SU-DHL-6 (cell line): Measurements from ENCODE around the gene OTUD7B.
A peak's percentile ranks its signal among the peaks of the same experiment; 100 is the strongest.

Experiments
- H2AFZ ChIP-seq: fragments of 200-600 bp; sonication (generic); 2 replicates; pipeline ENCODE4 v1.6.1; 2014; ENCODE audit warnings: low read depth, mild to moderate bottlenecking, moderate library complexity, mixed read lengths, antibody characterized with exemption, low read length; ENCODE audit not compliant: severe bottlenecking
- H3F3A ChIP-seq: fragments of 200-600 bp; shearing (Covaris generic); 2 replicates; pipeline ENCODE4 v1.6.0; 2016; ENCODE audit warnings: antibody characterized with exemption, mild to moderate bottlenecking; ENCODE audit not compliant: insufficient read depth
- H3K27ac ChIP-seq: fragments of 200-600 bp; sonication (generic); 2 replicates; pipeline ENCODE4 v1.5.1; 2016; ENCODE audit warnings: low read depth, mild to moderate bottlenecking, low read length, moderate library complexity, mixed read lengths
- H3K27me3 ChIP-seq: fragments of 200-600 bp; sonication (generic), shearing (Covaris generic); 2 replicates; pipeline ENCODE4 v1.6.0; 2014; ENCODE audit warnings: mild to moderate bottlenecking, low read length
- H3K36me3 ChIP-seq: fragments of 200-600 bp; sonication (generic); 2 replicates; pipeline ENCODE4 v1.6.1; 2014; ENCODE audit warnings: mild to moderate bottlenecking, low read length, mixed read lengths
- H3K4me2 ChIP-seq: fragments of 300-600, 200-600 bp; shearing (Covaris generic), sonication (generic); 2 replicates; pipeline ENCODE4 v1.6.0; 2014; ENCODE audit warnings: low read length, low read depth, mild to moderate bottlenecking; ENCODE audit not compliant: poor library complexity, severe bottlenecking
- H3K4me3 ChIP-seq: fragments of 200-600 bp; sonication (generic); 2 replicates; pipeline ENCODE4 v1.5.1; 2014; ENCODE audit warnings: antibody characterized with exemption, low read length, mild to moderate bottlenecking, mixed read lengths; ENCODE audit not compliant: insufficient read depth, poor library complexity, severe bottlenecking
- H3K79me2 ChIP-seq: fragments of 200-600 bp; sonication (generic); 2 replicates; pipeline ENCODE4 v1.6.1; 2014; ENCODE audit warnings: mild to moderate bottlenecking, low read length, moderate library complexity; ENCODE audit not compliant: insufficient read depth
- H3K9ac ChIP-seq: fragments of 200-600 bp; sonication (generic); 2 replicates; pipeline ENCODE4 v1.7.0; 2014; ENCODE audit warnings: mild to moderate bottlenecking, low read length
- H3K9me2 ChIP-seq: fragments of 200-600 bp; sonication (generic); replicated peaks from 2 replicates; pipeline ENCODE4 v1.6.1; 2014; ENCODE audit warnings: low read length; ENCODE audit not compliant: insufficient read depth
- H3K9me3 ChIP-seq: fragments of 200-600 bp; sonication (generic); 2 replicates; pipeline ENCODE4 v1.6.1; 2014; ENCODE audit warnings: low read length, mixed read lengths; ENCODE audit not compliant: insufficient read depth
- H4K20me1 ChIP-seq: fragments of 200-600 bp; sonication (generic); 2 replicates; pipeline ENCODE4 v1.6.1; 2014; ENCODE audit warnings: low read depth, mild to moderate bottlenecking, antibody characterized with exemption, low read length, moderate library complexity, mixed read lengths
- EZH2phosphoT487 ChIP-seq: fragments of 200-600 bp; sonication (generic), shearing (Covaris generic); conservative IDR thresholded peaks from 2 replicates; pipeline ENCODE4 v1.6.1; 2018; ENCODE audit warnings: mild to moderate bottlenecking, antibody characterized with exemption, low read length, moderate library complexity, mixed read lengths
- TF ChIP-seq, protein P1 (sequence below): fragments of 200-600 bp; sonication (generic); IDR thresholded peaks from one replicate; pipeline ENCODE4 v1.5.1; 2017; ENCODE audit warnings: antibody characterized with exemption, mild to moderate bottlenecking, low read length, moderate library complexity; ENCODE audit not compliant: insufficient read depth, poor library complexity, severe bottlenecking

Gene OTUD7B

GRCh38 chr1:149929856-149930255, 80.7 kb downstream of the OTUD7B start:
- Histone ChIP-seq H3K4me2 (no peak overlapping the region), H3K27ac (no peak overlapping the region), H3K36me3 (peaks cover 10% of the 10 kb centered on the region), H3K4me3 (no peak overlapping the region), H3K27me3 (no peaks in the 10 kb centered on the region), H4K20me1 (no peaks in the 10 kb centered on the region), H2AFZ (no peak overlapping the region), H3K9ac (no peak overlapping the region), H3K79me2 (peaks cover 16% of the 10 kb centered on the region), H3F3A (peaks cover 5% of the 10 kb centered on the region; the same call in 1 of the 2 replicates), H3K9me2 (no peaks in the 10 kb centered on the region), H3K9me3 (no peaks in the 10 kb centered on the region)
- TF ChIP-seq, protein P1, sequence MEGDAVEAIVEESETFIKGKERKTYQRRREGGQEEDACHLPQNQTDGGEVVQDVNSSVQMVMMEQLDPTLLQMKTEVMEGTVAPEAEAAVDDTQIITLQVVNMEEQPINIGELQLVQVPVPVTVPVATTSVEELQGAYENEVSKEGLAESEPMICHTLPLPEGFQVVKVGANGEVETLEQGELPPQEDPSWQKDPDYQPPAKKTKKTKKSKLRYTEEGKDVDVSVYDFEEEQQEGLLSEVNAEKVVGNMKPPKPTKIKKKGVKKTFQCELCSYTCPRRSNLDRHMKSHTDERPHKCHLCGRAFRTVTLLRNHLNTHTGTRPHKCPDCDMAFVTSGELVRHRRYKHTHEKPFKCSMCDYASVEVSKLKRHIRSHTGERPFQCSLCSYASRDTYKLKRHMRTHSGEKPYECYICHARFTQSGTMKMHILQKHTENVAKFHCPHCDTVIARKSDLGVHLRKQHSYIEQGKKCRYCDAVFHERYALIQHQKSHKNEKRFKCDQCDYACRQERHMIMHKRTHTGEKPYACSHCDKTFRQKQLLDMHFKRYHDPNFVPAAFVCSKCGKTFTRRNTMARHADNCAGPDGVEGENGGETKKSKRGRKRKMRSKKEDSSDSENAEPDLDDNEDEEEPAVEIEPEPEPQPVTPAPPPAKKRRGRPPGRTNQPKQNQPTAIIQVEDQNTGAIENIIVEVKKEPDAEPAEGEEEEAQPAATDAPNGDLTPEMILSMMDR: no peak
- no peak for TF ChIP-seq EZH2phosphoT487

- H3K36me3 ChIP-seq: peaks cover 16% of the 10 kb centered on the region
- H3K27ac ChIP-seq: peak overlapping the region; percentile 74
- H3K27me3 ChIP-seq: no peaks in the 10 kb centered on the region
- H3K79me2 ChIP-seq: peaks cover 16% of the 10 kb centered on the region
- no peaks in the 10 kb centered on the region for H4K20me1 ChIP-seq
- H3K4me2 ChIP-seq: peak overlapping the region; percentile 90
- H3F3A ChIP-seq: peaks cover 5% of the 10 kb centered on the region; the same call in 1 of the 2 replicates
- H2AFZ ChIP-seq: peak overlapping the region; percentile 17
- peak overlapping the region; percentile 93 for H3K4me3 ChIP-seq
- TF ChIP-seq, protein P1: no peak
- TF ChIP-seq EZH2phosphoT487: no peak
- H3K9me3 ChIP-seq: no peaks in the 10 kb centered on the region
- peak overlapping the region; percentile 71 for H3K9ac ChIP-seq
- no peaks in the 10 kb centered on the region for H3K9me2 ChIP-seq
Observed at GRCh38 chr1:149928401-149928724, 82.2 kb downstream of the OTUD7B start.

GRCh38 chr1:149927563-149928400, 82.7 kb downstream of the OTUD7B start, which contains the start of gene SF3B4:
TSS of gene SF3B4 (minus strand) at chr1:149927803. CDS start at chr1:149927759, 44 bp downstream.
- Histone ChIP-seq H3K4me3 (peak within 1 kb of the TSS; percentile 93), H3K27me3 (no peaks in the 10 kb centered on the region), H3K9me3 (no peaks in the 10 kb centered on the region), H3F3A (peaks cover 5% of the 10 kb centered on the region; the same call in 1 of the 2 replicates), H3K9me2 (no peaks in the 10 kb centered on the region), H3K79me2 (peaks cover 16% of the 10 kb centered on the region), H4K20me1 (no peaks in the 10 kb centered on the region), H3K27ac (peak within 1 kb of the TSS; percentile 74), H3K9ac (peak within 1 kb of the TSS; percentile 71), H3K4me2 (peak within 1 kb of the TSS; percentile 90), H2AFZ (peak within 1 kb of the TSS; percentile 34), H3K36me3 (peaks cover 16% of the 10 kb centered on the region)
- no peak for TF ChIP-seq EZH2phosphoT487
- TF ChIP-seq, protein P1: no peak
